Panc1 (cell line): ENCODE data around the gene ALKBH1. TPM values are rescaled to one million over a fixed set of nuclear protein-coding genes. Genes with fewer than 3 reads are reported as not detected.

ENCODE experiments used
- ATAC-seq: fragments of 200-7000 bp; cut with Tn5 transposase; 2 replicates; pipeline ENCODE4 v1.9.1; 2020; ENCODE audit warnings: mild to moderate bottlenecking, moderate library complexity
- BruUV-seq: library from RNA; stranded (reverse); fragments of 400-500 nt; replicated peaks from 2 replicates; lab custom pipeline; 2021; lab: Mats Ljungman, UMichigan
- CTCF ChIA-PET: fragments of 300-600 bp; sonication (Branson Sonifier 250); formaldehyde crosslinking; loops from one replicate; lab custom pipeline; 2022; ENCODE audit warnings: antibody characterized with exemption; lab: Charles Lee
- POLR2A ChIA-PET: fragments of 300-600 bp; sonication (Branson Sonifier 250); formaldehyde crosslinking; loops from one replicate; lab custom pipeline; 2022; ENCODE audit warnings: antibody characterized with exemption; lab: Charles Lee
- DNase-seq: peaks from one replicate; pipeline ENCODE4 v3.0.0-alpha.2; 2010; ENCODE audit warnings: low read depth, low spot score
- H3K27ac ChIP-seq: 2 replicates; pipeline ENCODE4 v1.5.1; 2011; ENCODE audit warnings: mild to moderate bottlenecking, low read length, inconsistent platforms
- H3K27me3 ChIP-seq: fragments of 200-500 bp; sonication (Bioruptor generic); 2 replicates; pipeline ENCODE4 v1.6.0; 2014; ENCODE audit warnings: low read length, inconsistent platforms; ENCODE audit not compliant: control insufficient read depth, insufficient read depth
- H3K36me3 ChIP-seq: fragments of 200-500 bp; sonication (Bioruptor generic); 2 replicates; pipeline ENCODE4 v1.5.1; 2014; ENCODE audit warnings: inconsistent platforms, mild to moderate bottlenecking, low read length, moderate library complexity; ENCODE audit not compliant: control insufficient read depth, insufficient read depth
- H3K4me1 ChIP-seq: 2 replicates; pipeline ENCODE4 v1.5.1; 2011; ENCODE audit warnings: inconsistent platforms, mild to moderate bottlenecking, low read length, moderate library complexity; ENCODE audit not compliant: control insufficient read depth, insufficient read depth
- H3K4me3 ChIP-seq, 2 experiments: 2 replicates each; pipeline ENCODE4 v1.5.1; 2011 to 2012; ENCODE audit warnings: low read depth in 2 of 2, low read length in 2 of 2, mild to moderate bottlenecking in 2 of 2, inconsistent platforms in 1 of 2, moderate library complexity in 1 of 2
- H3K9me3 ChIP-seq: fragments of 200-500 bp; sonication (Bioruptor generic); 2 replicates; pipeline ENCODE4 v1.5.1; 2014; ENCODE audit warnings: low read depth, mild to moderate bottlenecking, inconsistent platforms, low read length, moderate library complexity; ENCODE audit not compliant: control insufficient read depth, insufficient read depth
- POLR2AphosphoS5 ChIP-seq: IDR thresholded peaks from 2 replicates; pipeline ENCODE4 v1.6.1; 2012; ENCODE audit warnings: mild to moderate bottlenecking, low read depth, low read length, moderate library complexity
- SIN3A ChIP-seq: IDR thresholded peaks from 2 replicates; pipeline ENCODE4 v1.6.1; 2012; ENCODE audit warnings: low read depth, mild to moderate bottlenecking, low read length, moderate library complexity, borderline replicate concordance; ENCODE audit not compliant: insufficient read depth
- TCF7L2 ChIP-seq: IDR thresholded peaks from 2 replicates; pipeline ENCODE4 v1.6.1; 2011; ENCODE audit warnings: mild to moderate bottlenecking, low read depth, low read length, inconsistent platforms
- in situ Hi-C: cut with HindIII; loops from 2 replicates; pipeline ENCODE4 v1.10.0; 2016; ENCODE audit warnings: low sequenced_read_pairs, low pct_unique_long_range_greater_than_20kb
- intact Hi-C: fragments of 100-400 bp; cut with micrococcal nuclease; formaldehyde crosslinking; loops from one replicate; pipeline ENCODE4 v1.10.0; 2022; ENCODE audit not compliant: unreplicated experiment
- total RNA-seq: library from RNA; stranded (reverse); gene quantifications from one replicate; pipeline ENCODE4 v1.2.1, GENCODE V29; 2021; ENCODE audit not compliant: unreplicated experiment
- TF ChIP-seq, protein P1 (sequence below), 2 experiments: IDR thresholded peaks; 2 replicates each; pipeline ENCODE4 v1.6.1; 2011 to 2012; ENCODE audit warnings: low read depth in 2 of 2, control low read depth in 1 of 2, low read length in 1 of 2, mild to moderate bottlenecking in 1 of 2, moderate library complexity in 1 of 2; ENCODE audit not compliant: insufficient read depth in 1 of 2
- TF ChIP-seq, protein P2 (sequence below): fragments of 450-650 bp; IDR thresholded peaks from 2 replicates; pipeline ENCODE4 v1.5.1; 2017; ENCODE audit warnings: mild to moderate bottlenecking

Gene ALKBH1
- total RNA-seq, 1 experiment from 2014 or later: 13.0 TPM

- ChIA-PET POLR2A (no interaction called here), CTCF (no interaction called here)
- in situ Hi-C loops: no loop called here
- DNase-seq (no peak), ATAC-seq (no peak)
- intact Hi-C loops: no loop called here
- no peaks in the 10 kb centered on the region for H3K27me3 ChIP-seq
- no TSS peak for BruUV-seq
- no peak overlapping the region for H3K27ac ChIP-seq
- no peaks in the 10 kb centered on the region for H3K4me1 ChIP-seq
- no peak overlapping the region for H3K4me3 ChIP-seq
- H3K36me3 ChIP-seq: peaks cover 8% of the 10 kb centered on the region; the same call in 1 of the 2 replicates
- TF ChIP-seq, protein P1, sequence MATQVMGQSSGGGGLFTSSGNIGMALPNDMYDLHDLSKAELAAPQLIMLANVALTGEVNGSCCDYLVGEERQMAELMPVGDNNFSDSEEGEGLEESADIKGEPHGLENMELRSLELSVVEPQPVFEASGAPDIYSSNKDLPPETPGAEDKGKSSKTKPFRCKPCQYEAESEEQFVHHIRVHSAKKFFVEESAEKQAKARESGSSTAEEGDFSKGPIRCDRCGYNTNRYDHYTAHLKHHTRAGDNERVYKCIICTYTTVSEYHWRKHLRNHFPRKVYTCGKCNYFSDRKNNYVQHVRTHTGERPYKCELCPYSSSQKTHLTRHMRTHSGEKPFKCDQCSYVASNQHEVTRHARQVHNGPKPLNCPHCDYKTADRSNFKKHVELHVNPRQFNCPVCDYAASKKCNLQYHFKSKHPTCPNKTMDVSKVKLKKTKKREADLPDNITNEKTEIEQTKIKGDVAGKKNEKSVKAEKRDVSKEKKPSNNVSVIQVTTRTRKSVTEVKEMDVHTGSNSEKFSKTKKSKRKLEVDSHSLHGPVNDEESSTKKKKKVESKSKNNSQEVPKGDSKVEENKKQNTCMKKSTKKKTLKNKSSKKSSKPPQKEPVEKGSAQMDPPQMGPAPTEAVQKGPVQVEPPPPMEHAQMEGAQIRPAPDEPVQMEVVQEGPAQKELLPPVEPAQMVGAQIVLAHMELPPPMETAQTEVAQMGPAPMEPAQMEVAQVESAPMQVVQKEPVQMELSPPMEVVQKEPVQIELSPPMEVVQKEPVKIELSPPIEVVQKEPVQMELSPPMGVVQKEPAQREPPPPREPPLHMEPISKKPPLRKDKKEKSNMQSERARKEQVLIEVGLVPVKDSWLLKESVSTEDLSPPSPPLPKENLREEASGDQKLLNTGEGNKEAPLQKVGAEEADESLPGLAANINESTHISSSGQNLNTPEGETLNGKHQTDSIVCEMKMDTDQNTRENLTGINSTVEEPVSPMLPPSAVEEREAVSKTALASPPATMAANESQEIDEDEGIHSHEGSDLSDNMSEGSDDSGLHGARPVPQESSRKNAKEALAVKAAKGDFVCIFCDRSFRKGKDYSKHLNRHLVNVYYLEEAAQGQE (IDR thresholded peaks at IDR 0.05; ENCODE audit: insufficient read depth in 1 of 2, low read depth in 2 of 2, low read length in 1 of 2): no peak
- TF ChIP-seq SIN3A (no peak), POLR2AphosphoS5 (no peak), TCF7L2 (no peak)
- TF ChIP-seq, protein P2, sequence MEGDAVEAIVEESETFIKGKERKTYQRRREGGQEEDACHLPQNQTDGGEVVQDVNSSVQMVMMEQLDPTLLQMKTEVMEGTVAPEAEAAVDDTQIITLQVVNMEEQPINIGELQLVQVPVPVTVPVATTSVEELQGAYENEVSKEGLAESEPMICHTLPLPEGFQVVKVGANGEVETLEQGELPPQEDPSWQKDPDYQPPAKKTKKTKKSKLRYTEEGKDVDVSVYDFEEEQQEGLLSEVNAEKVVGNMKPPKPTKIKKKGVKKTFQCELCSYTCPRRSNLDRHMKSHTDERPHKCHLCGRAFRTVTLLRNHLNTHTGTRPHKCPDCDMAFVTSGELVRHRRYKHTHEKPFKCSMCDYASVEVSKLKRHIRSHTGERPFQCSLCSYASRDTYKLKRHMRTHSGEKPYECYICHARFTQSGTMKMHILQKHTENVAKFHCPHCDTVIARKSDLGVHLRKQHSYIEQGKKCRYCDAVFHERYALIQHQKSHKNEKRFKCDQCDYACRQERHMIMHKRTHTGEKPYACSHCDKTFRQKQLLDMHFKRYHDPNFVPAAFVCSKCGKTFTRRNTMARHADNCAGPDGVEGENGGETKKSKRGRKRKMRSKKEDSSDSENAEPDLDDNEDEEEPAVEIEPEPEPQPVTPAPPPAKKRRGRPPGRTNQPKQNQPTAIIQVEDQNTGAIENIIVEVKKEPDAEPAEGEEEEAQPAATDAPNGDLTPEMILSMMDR: no peak
- no peaks in the 10 kb centered on the region for H3K9me3 ChIP-seq
Measured at GRCh38 chr14:77673193-77673592, 34.6 kb downstream of the ALKBH1 start.

DNA sequence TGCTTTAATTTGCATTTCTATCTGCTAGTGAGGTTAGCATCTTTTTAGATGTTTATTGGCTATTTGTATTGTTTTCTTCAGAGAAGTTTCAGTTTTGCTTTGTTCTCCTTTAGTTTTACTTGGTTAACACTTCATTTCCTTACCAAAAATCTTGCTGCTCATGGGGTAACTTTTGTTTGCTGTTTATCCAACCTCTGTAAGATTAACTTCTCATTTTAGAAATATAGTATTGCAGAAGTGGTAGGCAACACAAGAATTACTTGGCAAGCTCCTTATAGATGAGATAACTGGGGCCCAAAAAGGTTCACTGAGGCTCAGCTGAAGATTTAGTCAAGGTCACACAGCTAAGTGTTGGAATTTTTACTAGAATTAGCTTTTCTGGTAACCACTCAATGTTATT lies 40.5 kb downstream of the ALKBH1 start:
- intact Hi-C loops (no loop called here), in situ Hi-C loops (no loop called here)
- no TSS peak for BruUV-seq
- TF ChIP-seq SIN3A: no peak
- TF ChIP-seq, protein P2: no peak
- no peak for TF ChIP-seq POLR2AphosphoS5
- TF ChIP-seq, protein P1 (IDR thresholded peaks at IDR 0.05; ENCODE audit: insufficient read depth in 1 of 2, low read depth in 2 of 2, low read length in 1 of 2): no peak
- TF ChIP-seq TCF7L2: no peak
- Histone ChIP-seq H3K9me3 (no peaks in the 10 kb centered on the region), H3K27me3 (no peaks in the 10 kb centered on the region), H3K27ac (no peak overlapping the region), H3K4me1 (no peaks in the 10 kb centered on the region), H3K4me3 (no peak overlapping the region), H3K36me3 (no peaks in the 10 kb centered on the region)
- DNase-seq (no peak), ATAC-seq (no peak)
- ChIA-PET CTCF (no interaction called here), POLR2A (no interaction called here)
